Transverse colon (tissue), 4 donors: ENCODE results near the gene DDR2.

Experiments used
- CTCF ChIP-seq, 5 experiments: fragments of 200-600 bp in 3 of 5; fragments of 450-650 bp in 2 of 5; sonication (generic) in 3 of 5; IDR thresholded peaks; 1 replicate in 2 of 5; 2 replicates in 3 of 5; pipeline ENCODE4 v1.5.1; 2016 to 2017; ENCODE audit warnings: antibody characterized with exemption in 5 of 5, inconsistent platforms in 3 of 5, mild to moderate bottlenecking in 2 of 5, moderate library complexity in 1 of 5
- EP300 ChIP-seq: sonication (generic); formaldehyde crosslinking; IDR thresholded peaks from one replicate; pipeline ENCODE4 v1.6.1; 2017; ENCODE audit warnings: antibody characterized with exemption, low read depth
- POLR2A ChIP-seq: fragments of 450-650 bp; IDR thresholded peaks from one replicate; pipeline ENCODE4 v1.6.1; 2016; ENCODE audit warnings: antibody characterized with exemption, mild to moderate bottlenecking, moderate library complexity
- POLR2AphosphoS5 ChIP-seq, 3 donors: sonication (generic); formaldehyde crosslinking; IDR thresholded peaks; one replicate each; pipeline ENCODE4 v1.6.1; 2016; ENCODE audit warnings: antibody characterized with exemption in 3 of 3

DNA sequence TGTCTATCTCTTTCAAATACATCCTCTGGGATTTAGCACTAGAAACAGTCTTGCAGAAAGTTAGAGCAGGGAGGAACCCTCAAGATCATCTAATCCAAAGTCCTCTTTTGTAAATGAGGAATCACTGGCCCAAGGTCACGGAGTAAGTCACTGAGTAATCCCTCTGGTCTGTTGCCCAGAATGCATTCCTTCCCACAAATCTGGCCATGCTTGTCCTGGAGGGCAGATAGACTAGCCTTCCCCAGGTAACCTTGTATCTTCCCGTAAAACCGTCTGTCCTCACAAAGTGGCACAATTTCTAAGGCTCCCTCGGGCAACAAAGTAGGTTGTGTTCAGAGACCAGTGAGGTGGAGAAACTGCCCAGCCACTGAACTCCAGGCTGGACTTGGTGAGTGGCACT lies 46.2 kb downstream of the DDR2 start:
- TF ChIP-seq CTCF (IDR thresholded peaks at IDR 0.05), result no peak
- no peak for TF ChIP-seq POLR2A
- no peak for TF ChIP-seq EP300
- peak in 2 of 3 donors; percentile 30 to 42 for TF ChIP-seq POLR2AphosphoS5 (IDR thresholded peaks at IDR 0.05)
